Occipital lobe (tissue), 2 donors: ENCODE data around the gene ALG11. TPM values are rescaled to one million over a fixed set of nuclear protein-coding genes. Genes with fewer than 3 reads are reported as not detected.

Experiments
- DNase-seq: peaks from one replicate; lab custom pipeline; 2025; lab: John Stamatoyannopoulos, UW
- total RNA-seq: library from RNA; depleted of rRNA; stranded (reverse); fragments of >200 nt; gene quantifications from one replicate; pipeline ENCODE4 v1.2.3, GENCODE V29; 2014

ALG11 gene
- total RNA-seq, 1 donor from 2014 or later: 32.0 TPM

GRCh38 chr13:51997186-51997585 is 15.0 kb upstream of the ALG11 start:
- DNase-seq: no peak

DNA sequence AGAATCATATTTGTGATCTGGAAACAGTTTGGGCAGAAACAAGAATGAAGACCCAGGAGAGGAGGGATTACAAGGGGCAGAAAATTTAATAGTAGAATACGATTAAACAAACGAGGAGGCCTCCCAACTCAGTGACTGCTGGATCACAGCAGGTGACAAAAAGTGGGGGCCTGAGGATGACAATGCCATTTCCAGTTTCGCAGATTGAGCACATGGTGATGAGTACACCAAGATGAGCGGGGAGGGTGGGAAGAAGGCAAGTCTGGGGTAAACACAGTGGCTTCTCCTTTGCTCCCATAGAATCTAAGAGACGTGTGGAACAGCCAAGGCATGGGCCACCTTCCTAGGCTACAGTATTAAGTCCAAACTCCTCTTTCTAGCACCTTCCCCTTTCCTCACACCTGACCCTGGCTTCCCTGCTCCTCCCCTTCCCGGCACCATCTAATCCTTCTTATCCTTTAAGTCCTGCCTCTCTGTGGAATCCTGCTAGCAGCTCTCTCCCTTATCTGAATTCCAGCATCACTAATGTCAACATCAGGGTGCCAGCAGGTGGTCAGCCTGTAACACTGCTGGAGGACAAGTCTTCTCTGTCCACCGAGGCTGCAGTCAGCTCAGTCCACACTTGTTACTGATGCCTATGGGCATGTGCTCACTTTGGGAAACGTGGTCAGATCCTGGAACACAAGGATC is 14.4 kb upstream of the ALG11 start:
- no peak for DNase-seq

DNA sequence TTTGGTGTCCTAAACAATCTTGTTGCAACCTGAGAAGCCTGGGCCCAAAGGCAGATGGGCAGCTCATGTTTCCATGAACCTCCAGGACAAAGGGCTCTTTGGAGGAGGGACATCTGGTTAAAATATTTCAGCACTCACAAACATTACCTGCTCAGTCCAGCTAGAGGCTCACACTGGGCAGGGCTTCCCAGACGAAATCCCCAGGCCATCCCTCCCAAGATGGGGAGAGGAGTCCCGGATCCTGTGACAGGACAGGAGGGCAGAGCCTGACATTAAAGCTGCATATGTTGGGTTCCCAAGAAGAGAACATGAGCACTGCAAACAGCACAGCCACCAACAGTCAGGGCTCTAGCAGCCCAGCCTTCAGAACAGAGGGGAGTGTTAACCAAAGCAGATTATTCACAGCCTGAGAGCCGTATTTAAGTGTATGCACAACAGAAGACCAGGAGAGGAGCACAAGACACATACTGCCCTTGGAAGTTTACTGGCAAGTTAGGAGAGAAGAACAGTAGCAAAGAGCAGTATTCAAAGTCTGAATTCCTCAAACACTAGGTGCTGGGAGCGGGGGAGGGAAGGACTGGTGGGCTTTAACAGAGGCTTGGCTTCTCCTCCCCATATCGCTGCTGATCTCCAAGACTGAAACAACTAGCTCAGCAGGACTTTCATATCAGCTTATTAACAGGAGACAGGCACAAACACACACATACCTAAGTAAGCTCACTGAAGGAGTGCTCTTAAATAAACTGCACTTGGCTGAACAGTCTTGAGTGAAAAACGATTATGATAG is 13.3 kb upstream of the ALG11 start:
- no peak for DNase-seq

- peak; percentile 61 for DNase-seq
Measured at GRCh38 chr13:51999510-51999911, 12.7 kb upstream of the ALG11 start.

GRCh38 chr13:51999921-52000320 is 12.3 kb upstream of the ALG11 start:
- no peak for DNase-seq

DNA sequence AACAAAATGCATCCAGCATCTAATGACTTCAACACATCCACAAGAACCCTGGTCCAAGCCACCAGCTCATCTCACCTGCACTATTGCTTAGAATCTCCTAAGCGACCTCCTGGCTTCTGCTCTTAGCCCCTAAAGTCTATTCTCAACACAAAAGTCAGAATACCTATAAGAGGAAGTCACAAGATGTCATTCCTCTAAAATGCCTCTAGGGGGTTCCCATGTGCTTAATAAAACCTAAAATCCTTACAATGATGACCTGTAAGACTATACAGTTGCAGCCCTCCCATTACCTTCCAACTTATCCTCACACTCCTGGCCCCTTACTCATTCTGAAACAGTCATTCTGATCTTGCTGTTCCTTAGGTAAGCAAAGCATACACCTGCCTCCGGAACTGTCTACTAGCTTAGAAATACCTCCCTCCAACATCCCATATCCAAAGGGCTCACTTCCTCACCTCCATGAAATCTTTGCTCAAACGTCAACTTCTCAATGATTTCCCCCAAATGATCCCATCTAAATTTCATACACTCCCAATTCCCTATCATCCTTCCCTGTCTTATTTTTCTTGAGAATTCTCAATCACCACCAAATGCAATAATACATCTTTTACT is 11.0 kb upstream of the ALG11 start:
- DNase-seq: no peak

- no peak for DNase-seq
Measured at GRCh38 chr13:52002361-52002760, 9.8 kb upstream of the ALG11 start.

DNA sequence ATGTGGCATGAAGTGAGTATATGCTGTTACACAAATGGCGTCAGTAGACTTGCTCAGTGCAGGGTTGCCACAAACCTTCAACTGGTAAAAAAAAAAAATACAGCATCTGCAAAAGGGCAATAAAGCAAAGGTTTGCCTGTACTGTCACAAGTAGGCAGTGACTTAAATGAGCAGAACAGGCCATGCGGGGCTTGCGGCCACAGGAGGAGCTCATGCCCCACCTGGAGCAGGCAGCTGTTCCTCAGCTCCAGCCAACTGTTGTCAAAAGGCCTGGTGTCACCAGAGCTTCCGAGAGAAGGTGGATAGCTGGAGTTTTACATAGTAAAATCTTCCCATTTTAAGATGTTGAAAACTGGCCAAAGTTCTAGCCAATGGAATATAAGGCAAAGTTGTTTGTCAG is 8.7 kb upstream of the ALG11 start:
- DNase-seq: no peak

- no peak for DNase-seq
Measured at GRCh38 chr13:52004511-52005170, 7.6 kb upstream of the ALG11 start.

DNA sequence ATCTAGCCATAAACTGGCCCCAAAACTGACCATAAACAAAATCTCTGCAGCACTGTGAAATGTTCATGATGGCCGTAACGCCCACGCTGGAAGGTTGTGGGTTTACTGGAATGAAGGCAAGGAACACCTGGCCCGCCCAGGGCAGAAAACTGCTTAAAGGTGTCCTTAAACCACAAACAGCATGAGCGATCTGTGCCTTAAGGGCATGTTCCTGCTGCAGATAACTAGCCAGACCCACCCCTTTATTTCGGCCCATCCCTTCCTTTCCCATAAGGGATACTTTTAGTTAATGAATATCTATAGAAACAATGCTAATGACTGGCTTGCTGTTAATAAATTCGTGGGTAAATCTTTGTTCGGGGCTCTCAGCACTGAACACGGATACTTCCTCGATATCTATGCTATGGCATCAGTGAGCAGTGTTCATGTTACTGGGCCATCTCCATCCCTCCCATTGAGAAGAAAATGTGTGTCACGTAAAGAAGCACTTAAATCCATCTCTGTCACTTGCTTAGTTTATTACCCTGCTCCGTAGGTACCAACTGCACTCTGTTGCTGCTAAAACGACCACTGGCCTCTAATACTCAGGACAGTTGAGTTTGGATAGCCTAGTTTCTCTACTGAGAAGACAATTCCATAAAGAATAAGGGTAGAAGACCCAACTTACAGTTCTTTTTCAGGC is 6.2 kb upstream of the ALG11 start:
- DNase-seq: no peak

DNA sequence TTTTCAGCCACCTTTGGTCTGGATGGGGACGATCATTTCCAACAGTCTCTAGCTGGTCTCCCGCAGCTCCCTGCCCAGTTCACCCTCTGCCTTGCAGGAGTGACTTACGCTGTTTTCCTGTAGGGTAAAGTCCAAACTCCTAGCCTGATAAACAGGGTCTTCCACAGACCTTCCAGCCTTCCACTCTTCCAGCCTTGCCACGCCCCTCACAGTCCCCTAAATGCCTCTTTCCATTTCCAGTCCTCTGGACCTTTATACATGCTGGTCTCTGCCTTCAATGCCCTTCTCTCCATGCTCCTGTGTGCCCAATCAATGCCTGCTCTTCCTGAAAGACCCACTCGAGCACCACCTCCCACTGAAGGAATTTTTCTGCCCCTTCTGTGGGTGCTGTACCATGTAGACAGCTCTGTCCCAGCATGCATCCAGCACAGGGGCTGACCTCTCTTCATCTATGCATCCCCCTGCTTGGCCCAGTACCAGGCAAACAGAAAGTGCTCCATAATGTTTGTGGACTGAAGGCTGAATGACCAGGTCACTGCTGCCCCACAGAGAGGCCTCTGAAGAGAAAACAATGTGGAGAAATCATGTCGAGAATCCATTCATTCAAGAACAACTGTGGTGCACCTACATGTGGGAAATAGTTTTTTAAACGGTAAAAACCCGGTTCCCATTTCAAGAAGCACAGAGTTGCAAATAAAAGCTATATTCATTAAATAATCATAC is 5.5 kb upstream of the ALG11 start:
- no peak for DNase-seq

- DNase-seq: no peak
Measured at GRCh38 chr13:52009946-52010345, 2.3 kb upstream of the ALG11 start.

GRCh38 chr13:52010890-52011631 is 1.1 kb upstream of the ALG11 start, which contains the start of gene ATP7B:
TSS of gene ATP7B (minus strand) at chr13:52011450. CDS start at chr13:52011337, 113 bp downstream.
- DNase-seq: no peak

- no peak for DNase-seq
Measured at GRCh38 chr13:52012512-52012836, 276 bp downstream of the ALG11 start.

- DNase-seq: no peak
Measured at GRCh38 chr13:52016296-52016695, 4.1 kb downstream of the ALG11 start.

- no peak for DNase-seq
Measured at GRCh38 chr13:52020191-52020590, 8.0 kb downstream of the ALG11 start.

GRCh38 chr13:52022356-52022755 is 10.2 kb downstream of the ALG11 start:
- no peak for DNase-seq

- DNase-seq: no peak
Measured at GRCh38 chr13:52024481-52024880, 12.3 kb downstream of the ALG11 start, which contains the start of gene UTP14C. TSS of gene UTP14C (plus strand) at chr13:52024691. CDS start at chr13:52028805, 4,114 bp downstream.

GRCh38 chr13:52025475-52026245 is 13.5 kb downstream of the ALG11 start:
- DNase-seq: no peak
